Measurements from ENCODE around the gene SENP7.

Gene SENP7

GRCh38 chr3:101423984-101424888 is 88.8 kb downstream of the SENP7 start:
- no peak for DNase-seq

GRCh38 chr3:101418851-101419250 is 94.2 kb downstream of the SENP7 start:
- no peak for DNase-seq

GRCh38 chr3:101414121-101414520 is 98.9 kb downstream of the SENP7 start:
- no peak for DNase-seq

GRCh38 chr3:101413656-101414055 is 99.4 kb downstream of the SENP7 start:
- no peak for DNase-seq

- DNase-seq, result no peak
Measured at GRCh38 chr3:101391413-101391950, 121.5 kb downstream of the SENP7 start.

GRCh38 chr3:101388706-101389105 is 124.3 kb downstream of the SENP7 start:
- DNase-seq, result no peak

- DNase-seq, result no peak
Measured at GRCh38 chr3:101387351-101387750, 125.7 kb downstream of the SENP7 start.

- no peak for DNase-seq
Measured at GRCh38 chr3:101384426-101384825, 128.6 kb downstream of the SENP7 start.

- DNase-seq, result no peak
Measured at GRCh38 chr3:101383656-101384055, 129.4 kb downstream of the SENP7 start.

- peak; percentile 76 for DNase-seq
Measured at GRCh38 chr3:101383156-101383575, 129.8 kb downstream of the SENP7 start.

- DNase-seq, result peak; percentile 89
Measured at GRCh38 chr3:101381809-101382208, 131.2 kb downstream of the SENP7 start.

- DNase-seq, result no peak
Measured at GRCh38 chr3:101379658-101380376, 133.2 kb downstream of the SENP7 start.

- no peak for DNase-seq
Measured at GRCh38 chr3:101377796-101378195, 135.2 kb downstream of the SENP7 start.

- DNase-seq, result no peak
Measured at GRCh38 chr3:101377209-101377608, 135.8 kb downstream of the SENP7 start.

GRCh38 chr3:101375586-101375985 is 137.4 kb downstream of the SENP7 start:
- DNase-seq, result no peak

GRCh38 chr3:101362406-101362805 is 150.6 kb downstream of the SENP7 start:
- DNase-seq, result peak; percentile 72

GRCh38 chr3:101351829-101352228 is 161.2 kb downstream of the SENP7 start:
- DNase-seq, result no peak

- DNase-seq, result peak; percentile 38
Measured at GRCh38 chr3:101340591-101340990, 172.4 kb downstream of the SENP7 start.

GRCh38 chr3:101333883-101334282 is 179.1 kb downstream of the SENP7 start:
- DNase-seq, result peak; percentile 48

GRCh38 chr3:101329016-101329673 is 183.9 kb downstream of the SENP7 start:
- no peak for DNase-seq

- DNase-seq, result peak; percentile 99
Measured at GRCh38 chr3:101325393-101326134, 187.4 kb downstream of the SENP7 start.

- DNase-seq, result peak; percentile 95
Measured at GRCh38 chr3:101320475-101320874, 192.5 kb downstream of the SENP7 start, which contains the start of gene IMPG2. Gene IMPG2, minus strand, starts transcription at chr3:101320575. Its CDS starts 203 bp downstream, at chr3:101320372.

Measured in NCI-H82 (cell line).